HCT116 (cell line): ENCODE data around the gene B3GALT6. TPM values are rescaled to one million over a fixed set of nuclear protein-coding genes. Genes with fewer than 3 reads are reported as not detected.

Source experiments
- ATAC-seq: fragments of 200-7000 bp; cut with Tn5 transposase; 2 replicates; pipeline ENCODE4 v1.9.1; 2020; ENCODE audit warnings: mild to moderate bottlenecking, moderate library complexity
- BruUV-seq: library from RNA; stranded (reverse); fragments of 400-500 nt; replicated peaks from 2 replicates; lab custom pipeline; 2021; lab: Mats Ljungman, UMichigan
- CTCF ChIA-PET: fragments of 300-600 bp; sonication (Branson Sonifier 250); formaldehyde crosslinking; loops from one replicate; lab custom pipeline; 2021; ENCODE audit warnings: antibody characterized with exemption; lab: Charles Lee
- POLR2A ChIA-PET: fragments of 300-600, 350-600 bp; sonication (Branson Sonifier 250); formaldehyde crosslinking; loops from one replicate; lab custom pipeline; 2021; ENCODE audit warnings: antibody characterized with exemption; lab: Charles Lee
- RAD21 ChIA-PET, 2 experiments: fragments of 300-600 bp; sonication (Branson Sonifier 250); formaldehyde crosslinking; loops; one replicate each; lab custom pipeline; 2023; ENCODE audit warnings: low total read pairs in 2 of 2; ENCODE audit not compliant: uncharacterized antibody in 2 of 2, unreplicated experiment in 2 of 2, low non-redundant PET in 1 of 2; lab: Charles Lee
- DNase-seq: peaks from one replicate; pipeline ENCODE4 v3.0.0-alpha.2; 2010; ENCODE audit warnings: low read depth, low spot score
- H2AFZ ChIP-seq: fragments of 200-600 bp; shearing (Covaris generic), sonication (generic); 2 replicates; pipeline ENCODE4 v1.6.1; 2017; ENCODE audit warnings: low read depth, mixed run types, mixed read lengths, antibody characterized with exemption, low read length; ENCODE audit not compliant: poor library complexity, severe bottlenecking
- H3K27ac ChIP-seq: 2 replicates; pipeline ENCODE4 v1.5.1; 2012; ENCODE audit warnings: low read depth, low read length
- H3K27me3 ChIP-seq: fragments of 200-600 bp; sonication (generic); 2 replicates; pipeline ENCODE4 v1.6.1; 2016; ENCODE audit warnings: mixed run types, low read length, mixed read lengths; ENCODE audit not compliant: insufficient read depth
- H3K36me3 ChIP-seq, 2 experiments: fragments of 200-500 bp in 1 of 2; fragments of 200-600 bp in 1 of 2; sonication (Bioruptor generic) in 1 of 2; sonication (generic) in 1 of 2; 2 replicates each; pipeline versions ENCODE4 v1.5.1 to v1.6.1; 2014 to 2016; ENCODE audit warnings: low read length in 2 of 2, inconsistent platforms in 1 of 2, mixed read lengths in 1 of 2, mixed run types in 1 of 2; ENCODE audit not compliant: insufficient read depth in 2 of 2, control insufficient read depth in 1 of 2
- H3K4me1 ChIP-seq, 2 experiments: fragments of 200-600 bp in 1 of 2; sonication (generic) in 1 of 2; 2 replicates each; pipeline versions ENCODE4 v1.5.1 to v1.6.1; 2012 to 2017; ENCODE audit warnings: low read length in 2 of 2, inconsistent platforms in 1 of 2, mild to moderate bottlenecking in 1 of 2, mixed read lengths in 1 of 2, mixed run types in 1 of 2, moderate library complexity in 1 of 2; ENCODE audit not compliant: insufficient read depth in 2 of 2, control insufficient read depth in 1 of 2
- H3K4me2 ChIP-seq: fragments of 200-600 bp; sonication (generic); 2 replicates; pipeline ENCODE4 v1.6.1; 2017; ENCODE audit warnings: mixed run types, low read length, mixed read lengths
- H3K4me3 ChIP-seq, 2 experiments: fragments of 200-600 bp in 1 of 2; sonication (generic) in 1 of 2; replicated peaks in 1 of 2; 2 replicates each; pipeline ENCODE4 v1.5.1; 2011 to 2016; ENCODE audit warnings: low read length in 2 of 2, control low read depth in 1 of 2, low read depth in 1 of 2, mild to moderate bottlenecking in 1 of 2, mixed read lengths in 1 of 2, mixed run types in 1 of 2
- H3K79me2 ChIP-seq: fragments of 200-600 bp; sonication (generic); 2 replicates; pipeline ENCODE4 v1.6.1; 2017; ENCODE audit warnings: mild to moderate bottlenecking, mixed run types, low read length, moderate library complexity, mixed read lengths; ENCODE audit not compliant: insufficient read depth
- H3K9ac ChIP-seq: fragments of 200-600 bp; sonication (generic); 2 replicates; pipeline ENCODE4 v1.6.1; 2016; ENCODE audit warnings: low read length, mixed read lengths
- H3K9me2 ChIP-seq: fragments of 200-600 bp; sonication (generic), shearing (Covaris generic); 2 replicates; pipeline ENCODE4 v1.6.1; 2017; ENCODE audit warnings: mixed run types, mild to moderate bottlenecking, moderate library complexity; ENCODE audit not compliant: insufficient read depth
- H3K9me3 ChIP-seq, 2 experiments: fragments of 200-500 bp in 1 of 2; fragments of 200-600 bp in 1 of 2; sonication (Bioruptor generic) in 1 of 2; sonication (generic) in 1 of 2; 2 replicates each; pipeline ENCODE4 v1.6.1; 2014 to 2017; ENCODE audit warnings: low read length in 2 of 2, mixed read lengths in 2 of 2, inconsistent platforms in 1 of 2, low read depth in 1 of 2, mild to moderate bottlenecking in 1 of 2, mixed run types in 1 of 2, moderate library complexity in 1 of 2; ENCODE audit not compliant: control insufficient read depth in 1 of 2, insufficient read depth in 1 of 2
- H4K20me1 ChIP-seq: fragments of 200-600 bp; sonication (generic), shearing (Covaris generic); 2 replicates; pipeline ENCODE4 v1.6.1; 2017; ENCODE audit warnings: mixed run types, mild to moderate bottlenecking, moderate library complexity; ENCODE audit not compliant: insufficient read depth
- CBX3 ChIP-seq: IDR thresholded peaks from 2 replicates; pipeline ENCODE4 v1.6.1; 2012; ENCODE audit warnings: low read depth
- CEBPB ChIP-seq: IDR thresholded peaks from 2 replicates; pipeline ENCODE4 v1.6.1; 2012; ENCODE audit warnings: low read depth
- FOSL1 ChIP-seq: IDR thresholded peaks from 2 replicates; pipeline ENCODE4 v1.6.1; 2012; ENCODE audit warnings: low read depth
- SIN3A ChIP-seq: IDR thresholded peaks from 2 replicates; pipeline ENCODE4 v1.6.1; 2012; ENCODE audit warnings: low read depth
- SRF ChIP-seq: IDR thresholded peaks from 2 replicates; pipeline ENCODE4 v1.6.1; 2012; ENCODE audit warnings: low read depth
- TCF7L2 ChIP-seq: IDR thresholded peaks from 2 replicates; pipeline ENCODE4 v1.7.0; 2011; ENCODE audit warnings: borderline replicate concordance, inconsistent platforms; ENCODE audit not compliant: insufficient read depth, insufficient read length; ENCODE audit errors: extremely low read depth
- YY1 ChIP-seq: IDR thresholded peaks from 2 replicates; pipeline ENCODE4 v1.6.1; 2011; ENCODE audit warnings: low read length, low read depth, moderate library complexity, mild to moderate bottlenecking; ENCODE audit not compliant: insufficient replicate concordance; ENCODE audit errors: extremely low read depth
- ZNF274 ChIP-seq: fragments of 200-500 bp; sonication (Bioruptor generic); IDR thresholded peaks from 2 replicates; pipeline ENCODE4 v1.6.1; 2014; ENCODE audit warnings: mild to moderate bottlenecking, low read depth, low read length, inconsistent platforms
- intact Hi-C: fragments of 100-400 bp; cut with micrococcal nuclease; formaldehyde crosslinking; loops from 2 replicates; pipeline ENCODE4 v1.10.0; 2022
- total RNA-seq: library from RNA; stranded (reverse); gene quantifications from one replicate; pipeline ENCODE4 v1.2.1, GENCODE V29; 2021; ENCODE audit not compliant: unreplicated experiment
- TF ChIP-seq, protein P1 (sequence below): IDR thresholded peaks from 2 replicates; pipeline ENCODE4 v1.6.1; 2012
- TF ChIP-seq, protein P2 (sequence below): IDR thresholded peaks from 2 replicates; pipeline ENCODE4 v1.6.1; 2011; ENCODE audit warnings: mild to moderate bottlenecking, low read length, moderate library complexity; ENCODE audit not compliant: insufficient replicate concordance; ENCODE audit errors: extremely low read depth

Gene B3GALT6
- total RNA-seq, 1 experiment from 2014 or later, result 16.3 TPM

DNA sequence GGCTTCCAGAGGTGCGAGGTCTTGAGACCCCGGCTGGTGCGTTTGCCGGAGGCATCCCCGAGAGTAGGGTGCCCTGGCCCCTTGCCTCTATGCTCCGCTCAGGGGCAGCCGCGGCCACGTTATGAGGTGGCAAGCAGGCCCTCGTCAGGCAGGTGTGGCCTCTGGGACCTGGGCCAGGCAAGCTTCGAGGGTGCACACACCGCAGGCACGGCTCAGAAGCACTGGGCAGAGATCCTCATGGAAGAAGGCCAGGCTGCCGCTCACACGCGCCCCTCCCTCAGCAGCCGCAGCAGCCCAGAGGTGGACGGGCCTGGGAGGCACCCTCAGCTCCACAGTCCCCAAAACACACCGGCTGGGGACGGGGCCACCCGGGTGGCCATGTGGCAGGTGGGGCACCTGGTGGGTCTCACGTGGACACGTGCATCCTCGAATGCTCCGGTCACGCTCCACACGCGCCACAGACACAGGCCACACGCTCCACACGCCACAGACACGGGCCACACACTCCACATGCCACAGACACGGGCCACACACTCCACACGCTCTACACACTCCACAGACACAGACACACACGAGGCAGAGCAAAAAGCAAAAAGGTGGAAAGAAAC is 6.7 kb upstream of the B3GALT6 start:
- ATAC-seq (no peak), DNase-seq (no peak)
- ChIA-PET CTCF (no interaction called here), RAD21 (no interaction called here), POLR2A (no interaction called here)
- Histone ChIP-seq H3K9me2 (no peaks in the 10 kb centered on the region), H3K79me2 (peaks cover 70% of the 10 kb centered on the region), H4K20me1 (no peaks in the 10 kb centered on the region), H3K9me3 (no peaks in the 10 kb centered on the region), H2AFZ (no peak overlapping the region), H3K4me3 (no peak overlapping the region), H3K36me3 (peaks cover 28 to 30% of the 10 kb centered on the region in 2 experiments), H3K27ac (peak overlapping the region; percentile 18; the same call in 1 of the 2 replicates), H3K4me2 (no peak overlapping the region), H3K4me1 (peaks cover 3 to 7% of the 10 kb centered on the region in 2 experiments; a peak in 1 of 4 replicates), H3K27me3 (no peaks in the 10 kb centered on the region), H3K9ac (no peak overlapping the region)
- intact Hi-C loops, result no loop called here
- BruUV-seq, result no TSS peak
- TF ChIP-seq, protein P1, sequence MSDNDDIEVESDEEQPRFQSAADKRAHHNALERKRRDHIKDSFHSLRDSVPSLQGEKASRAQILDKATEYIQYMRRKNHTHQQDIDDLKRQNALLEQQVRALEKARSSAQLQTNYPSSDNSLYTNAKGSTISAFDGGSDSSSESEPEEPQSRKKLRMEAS, result no peak
- TF ChIP-seq CEBPB, result no peak
- no peak for TF ChIP-seq FOSL1
- no peak for TF ChIP-seq ZNF274
- TF ChIP-seq CBX3, result no peak
- no peak for TF ChIP-seq SIN3A
- TF ChIP-seq SRF, result no peak
- TF ChIP-seq YY1, result no peak
- TF ChIP-seq, protein P2, sequence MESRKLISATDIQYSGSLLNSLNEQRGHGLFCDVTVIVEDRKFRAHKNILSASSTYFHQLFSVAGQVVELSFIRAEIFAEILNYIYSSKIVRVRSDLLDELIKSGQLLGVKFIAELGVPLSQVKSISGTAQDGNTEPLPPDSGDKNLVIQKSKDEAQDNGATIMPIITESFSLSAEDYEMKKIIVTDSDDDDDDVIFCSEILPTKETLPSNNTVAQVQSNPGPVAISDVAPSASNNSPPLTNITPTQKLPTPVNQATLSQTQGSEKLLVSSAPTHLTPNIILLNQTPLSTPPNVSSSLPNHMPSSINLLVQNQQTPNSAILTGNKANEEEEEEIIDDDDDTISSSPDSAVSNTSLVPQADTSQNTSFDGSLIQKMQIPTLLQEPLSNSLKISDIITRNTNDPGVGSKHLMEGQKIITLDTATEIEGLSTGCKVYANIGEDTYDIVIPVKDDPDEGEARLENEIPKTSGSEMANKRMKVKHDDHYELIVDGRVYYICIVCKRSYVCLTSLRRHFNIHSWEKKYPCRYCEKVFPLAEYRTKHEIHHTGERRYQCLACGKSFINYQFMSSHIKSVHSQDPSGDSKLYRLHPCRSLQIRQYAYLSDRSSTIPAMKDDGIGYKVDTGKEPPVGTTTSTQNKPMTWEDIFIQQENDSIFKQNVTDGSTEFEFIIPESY, result no peak
- no peak for TF ChIP-seq TCF7L2
